Neural progenitor cell (in vitro differentiated cells): ENCODE results near the gene CDC14A.

Experiments
- CTCF ChIP-seq: fragments of 200-600 bp; sonication (generic); IDR thresholded peaks from 2 replicates; pipeline ENCODE4 v1.5.1; 2017; ENCODE audit warnings: antibody characterized with exemption, mild to moderate bottlenecking
- EZH2 ChIP-seq: fragments of 200-600 bp; sonication (generic); IDR thresholded peaks from 2 replicates; pipeline ENCODE4 v1.6.1; 2017; ENCODE audit warnings: antibody characterized with exemption, mild to moderate bottlenecking, moderate library complexity
- EZH2phosphoT487 ChIP-seq: fragments of 200-600 bp; sonication (generic); IDR thresholded peaks from 2 replicates; pipeline ENCODE4 v1.6.1; 2017; ENCODE audit warnings: antibody characterized with exemption

GRCh38 chr1:100397681-100398080 is 45.4 kb downstream of the CDC14A start:
- no peak for TF ChIP-seq EZH2phosphoT487
- no peak for TF ChIP-seq CTCF
- TF ChIP-seq EZH2 = no peak
